Activated gamma-delta T cell treated with anti-CD3 and anti-CD28 coated beads, Interleukin-2, amount 50 U/mL, for 16 hours (primary cell): Measurements from ENCODE around the gene CPNE1.
"Not testable (repeated sequence)": the region's sequence is repeated elsewhere in the genome, so short reads cannot be mapped to it uniquely, and the experiment has no call there.

Experiments used
- DNase-seq: peaks from one replicate; pipeline ENCODE4 v3.0.0-alpha.2; 2020; ENCODE audit warnings: low read depth

Gene CPNE1

DNA sequence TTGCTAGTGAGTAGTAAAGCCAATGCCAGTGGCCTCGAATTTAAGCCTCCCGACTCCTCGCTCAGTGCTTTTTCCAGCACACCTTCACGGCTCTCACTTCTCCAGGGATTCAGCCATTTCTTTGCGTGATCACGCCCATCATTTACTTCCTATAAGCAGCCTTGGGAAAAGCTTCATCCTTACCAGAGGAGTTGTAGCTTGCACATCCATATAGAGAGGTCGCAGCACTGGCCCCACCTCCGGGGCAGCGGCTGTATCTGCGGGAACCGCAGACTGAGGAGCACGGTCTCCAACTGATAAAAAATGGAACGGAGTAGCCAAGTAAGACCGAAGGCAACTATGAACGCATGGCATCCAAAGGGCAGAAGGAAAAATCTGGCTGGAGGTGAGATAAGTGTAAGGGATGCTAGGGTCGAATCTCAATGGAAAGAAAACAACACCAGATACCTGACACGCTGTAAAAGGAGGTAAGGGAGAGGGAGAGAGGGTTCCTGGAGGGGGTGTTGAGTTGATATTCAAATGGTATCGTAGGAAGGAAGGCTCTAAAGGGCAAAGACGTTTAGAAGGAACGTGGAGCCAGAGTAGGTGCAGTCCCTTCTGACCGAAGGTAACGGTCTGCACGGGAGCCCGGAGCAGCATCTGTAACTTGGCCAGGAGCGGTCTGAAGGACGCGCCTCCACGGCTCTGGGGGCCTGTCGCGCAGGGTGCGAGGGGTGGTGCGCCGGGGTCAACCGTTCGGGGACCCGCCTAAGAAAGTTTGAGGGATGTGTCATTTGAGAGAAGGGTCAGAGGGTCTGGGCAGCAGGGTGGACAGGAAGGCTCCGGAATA is 33.8 kb upstream of the CPNE1 start:
- DNase-seq = no peak

DNA sequence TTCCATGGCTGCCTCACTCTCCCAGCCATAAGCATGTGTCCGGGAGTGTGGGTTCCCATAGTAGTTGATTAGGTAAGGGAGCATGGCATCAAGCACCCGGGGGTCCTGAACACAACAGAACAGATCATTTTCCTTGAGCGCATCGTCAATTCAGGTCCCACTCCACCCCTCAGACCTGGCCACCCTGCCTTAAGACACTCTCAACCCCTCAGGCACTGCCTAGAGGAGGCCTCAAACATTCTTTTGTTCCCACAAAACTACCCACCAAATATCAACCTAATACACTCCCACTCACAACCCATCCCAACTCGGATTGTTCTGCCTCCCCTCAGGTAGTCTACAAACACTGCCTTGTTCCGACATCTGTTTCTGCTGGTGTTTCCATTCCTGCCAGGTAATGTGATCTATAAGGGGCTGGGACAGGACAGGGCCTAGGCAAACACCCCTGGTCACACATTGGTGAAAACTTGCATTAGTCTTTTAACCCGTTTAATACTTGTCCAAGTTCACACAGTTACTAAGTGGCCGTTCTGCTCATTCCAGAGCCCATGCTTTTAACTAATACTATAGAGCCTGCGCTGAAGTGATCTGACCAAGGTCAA is 33.1 kb upstream of the CPNE1 start:
- DNase-seq = no peak

DNA sequence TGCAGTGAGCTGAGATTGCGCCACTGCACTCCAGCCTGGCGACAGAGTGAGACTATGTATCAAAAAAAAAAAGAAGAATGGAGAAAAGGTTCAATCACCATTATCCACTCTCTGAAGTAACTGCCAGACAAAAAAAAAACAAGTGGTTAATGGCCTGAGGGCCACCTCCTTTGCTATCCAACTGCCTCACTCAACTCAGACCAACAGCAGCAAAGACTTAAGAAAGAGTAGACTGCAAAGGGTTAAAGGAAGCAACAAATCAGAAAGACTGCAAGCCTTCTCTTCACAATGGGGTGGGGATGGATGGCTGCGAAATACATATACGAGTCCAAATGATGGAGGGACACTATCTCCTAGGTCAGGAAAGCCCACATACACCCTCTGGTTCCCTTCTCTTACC is 31.3 kb upstream of the CPNE1 start:
- DNase-seq = no peak

DNA sequence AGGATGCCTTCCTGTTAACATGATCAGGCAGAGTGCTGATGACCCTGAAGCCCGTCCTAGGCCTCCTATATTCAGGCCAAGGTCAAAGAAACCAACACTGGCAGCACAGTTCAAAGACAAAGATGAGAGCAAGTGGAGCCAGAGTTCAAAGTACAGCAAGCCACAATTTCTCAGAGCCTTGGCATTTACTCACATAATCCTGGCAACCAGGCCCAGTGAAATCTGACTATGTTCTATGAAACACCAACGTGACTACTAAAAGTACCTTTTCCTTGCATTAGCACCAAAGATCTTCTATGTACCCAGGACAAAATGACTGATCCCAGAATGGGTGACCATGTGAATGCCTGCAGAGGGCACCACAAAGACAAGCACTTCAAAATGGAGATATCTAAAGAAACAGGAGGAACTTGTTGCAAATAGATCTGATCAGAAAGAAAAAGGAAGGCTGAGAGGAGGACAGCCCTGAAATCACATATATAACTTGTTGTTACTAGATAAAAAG is 30.6 kb upstream of the CPNE1 start:
- no peak for DNase-seq

DNA sequence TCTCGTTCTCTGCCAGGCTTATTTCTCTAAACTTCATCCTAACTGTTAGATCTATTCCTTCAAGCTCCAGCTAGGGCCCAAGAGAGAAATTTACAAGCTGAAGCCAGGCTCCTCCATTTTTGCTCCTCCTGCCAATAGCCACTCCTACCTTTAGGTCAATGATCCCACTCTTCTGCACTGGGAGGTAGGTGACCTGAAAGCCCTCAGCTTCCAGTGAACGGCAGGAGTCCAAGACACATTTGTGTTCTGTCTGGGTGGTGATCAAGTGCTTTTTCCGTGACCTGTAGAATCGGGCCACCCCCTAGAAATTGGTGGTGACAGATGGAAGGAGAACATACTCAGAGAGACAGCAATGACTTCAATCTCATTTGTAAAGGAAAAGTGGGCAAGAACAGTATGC is 25.6 kb upstream of the CPNE1 start:
- DNase-seq = no peak

DNA sequence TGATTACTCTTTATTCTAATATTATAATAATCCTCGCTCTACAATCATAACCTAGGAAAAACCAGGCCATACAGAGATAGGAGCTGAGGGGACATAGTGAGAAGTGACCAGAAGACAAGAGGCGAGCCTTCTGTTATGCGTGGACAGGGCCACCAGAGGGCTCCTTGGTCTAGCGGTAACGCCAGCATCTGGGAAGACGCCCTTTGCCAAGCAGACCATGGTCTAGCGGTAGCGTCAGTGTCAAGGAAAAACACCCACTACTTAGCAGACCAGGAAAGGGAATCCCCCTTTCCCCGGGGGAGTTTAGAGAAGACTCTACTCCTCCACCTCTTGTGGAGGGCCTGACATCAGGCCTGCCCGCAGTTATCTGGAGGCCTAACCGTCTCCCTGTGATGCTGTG is 22.2 kb upstream of the CPNE1 start:
- DNase-seq = not testable (repeated sequence)

DNA sequence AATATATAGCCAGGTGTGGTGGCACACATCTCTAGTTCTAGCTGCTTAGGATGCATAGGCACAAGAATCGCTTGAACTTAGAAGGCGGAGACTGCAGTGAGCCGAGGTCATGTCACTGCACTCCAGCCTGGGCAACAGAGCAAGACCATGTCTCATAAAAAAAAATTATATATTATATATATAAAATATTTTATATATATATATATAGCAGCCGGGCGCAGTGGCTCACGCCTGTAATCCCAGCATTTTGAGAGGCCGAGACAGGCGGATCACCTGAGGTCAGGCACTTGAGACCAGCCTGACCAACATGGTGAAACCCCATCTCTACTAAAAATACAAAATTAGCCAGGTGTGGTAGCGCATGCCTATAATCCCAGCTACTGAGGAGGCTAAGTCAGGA is 20.7 kb upstream of the CPNE1 start:
- not testable (repeated sequence) for DNase-seq

DNA sequence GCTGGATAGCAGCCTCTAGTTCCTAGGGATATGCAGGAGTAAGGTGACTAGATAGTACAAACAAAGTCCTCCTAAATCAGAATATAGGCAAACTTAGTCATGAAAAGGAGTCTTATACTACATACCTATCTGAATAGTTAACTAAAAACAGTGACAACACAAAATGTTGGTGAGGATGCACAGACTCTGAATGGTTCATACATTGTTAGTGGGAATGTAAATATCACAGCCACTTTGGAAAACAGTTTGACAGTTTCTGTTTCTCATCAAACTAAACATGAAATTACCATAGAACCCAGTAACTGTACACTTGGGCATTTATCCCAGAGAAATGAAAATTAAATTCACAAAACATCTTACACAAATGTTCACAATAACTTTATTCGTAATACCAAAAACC is 17.3 kb upstream of the CPNE1 start:
- no peak for DNase-seq

DNA sequence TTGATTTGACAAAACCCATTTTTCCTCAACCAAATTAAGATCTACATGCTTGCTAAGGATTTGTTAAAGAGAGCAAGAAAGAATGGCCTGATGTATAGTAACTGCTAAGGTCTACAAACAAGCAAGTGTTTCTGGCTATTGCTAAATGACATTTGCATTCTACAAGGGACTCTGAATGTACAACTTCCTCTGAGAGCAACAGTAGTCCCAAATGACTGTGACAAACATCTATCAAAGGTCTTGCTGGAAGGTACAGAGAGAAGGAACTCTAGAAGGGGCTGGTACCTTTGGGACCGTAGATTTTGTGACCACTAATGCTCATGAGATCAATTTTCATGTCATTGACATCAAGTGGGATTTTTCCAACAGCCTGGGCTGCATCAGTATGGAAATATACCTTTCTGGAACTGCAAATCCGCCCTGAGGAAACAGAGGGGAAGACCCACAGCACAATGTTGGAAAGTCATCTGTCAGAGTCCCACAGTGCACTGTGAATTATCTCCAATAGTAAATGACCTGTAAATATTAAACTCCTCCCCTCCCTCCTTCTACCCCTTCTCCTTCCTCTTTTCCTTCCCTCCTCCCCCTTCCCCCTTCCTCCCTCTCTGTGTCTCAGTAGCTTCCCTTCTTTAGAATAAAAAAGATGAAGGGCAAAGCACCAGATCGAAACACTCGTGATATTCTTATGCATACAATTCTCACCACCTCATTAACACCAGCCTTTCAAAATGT is 15.9 kb upstream of the CPNE1 start:
- no peak for DNase-seq

DNA sequence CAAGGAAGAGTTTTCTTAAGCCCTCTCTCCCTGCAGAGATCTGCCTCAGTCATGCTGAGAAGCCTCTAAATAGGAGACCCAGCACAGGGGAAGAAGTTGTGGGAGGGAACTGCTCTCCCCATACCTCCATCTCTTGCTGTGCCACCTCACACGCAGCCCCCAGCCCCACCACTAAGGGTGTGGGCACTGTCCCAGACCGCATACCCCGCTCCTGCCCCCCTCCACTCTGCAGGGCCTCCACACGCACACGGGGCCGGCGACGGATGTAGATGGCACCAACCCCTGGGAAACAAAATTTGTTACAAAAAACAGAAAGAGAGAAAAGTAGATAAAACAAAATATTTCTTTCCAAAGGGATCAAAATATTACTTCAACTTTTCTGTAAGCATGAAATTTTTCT is 10.2 kb upstream of the CPNE1 start:
- DNase-seq = no peak

DNA sequence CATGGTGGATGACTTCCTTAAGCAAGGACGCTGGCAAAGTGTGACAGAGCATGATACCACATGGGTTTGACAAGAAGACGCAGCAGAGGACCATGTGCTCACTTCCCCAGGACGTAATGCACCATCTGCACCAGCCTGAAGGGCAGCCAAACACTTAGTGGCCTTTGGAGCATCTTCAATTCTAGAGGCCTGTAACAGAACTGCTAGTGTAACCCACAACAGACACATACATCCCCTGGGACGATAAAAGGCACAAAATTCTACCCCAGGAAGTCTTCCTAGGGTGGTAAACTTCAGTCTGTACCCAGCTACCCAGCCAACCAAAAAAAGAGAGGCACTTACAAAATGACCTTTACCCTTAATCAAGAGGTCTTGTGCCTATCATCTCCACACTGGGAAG is 9.2 kb upstream of the CPNE1 start:
- DNase-seq = no peak

DNA sequence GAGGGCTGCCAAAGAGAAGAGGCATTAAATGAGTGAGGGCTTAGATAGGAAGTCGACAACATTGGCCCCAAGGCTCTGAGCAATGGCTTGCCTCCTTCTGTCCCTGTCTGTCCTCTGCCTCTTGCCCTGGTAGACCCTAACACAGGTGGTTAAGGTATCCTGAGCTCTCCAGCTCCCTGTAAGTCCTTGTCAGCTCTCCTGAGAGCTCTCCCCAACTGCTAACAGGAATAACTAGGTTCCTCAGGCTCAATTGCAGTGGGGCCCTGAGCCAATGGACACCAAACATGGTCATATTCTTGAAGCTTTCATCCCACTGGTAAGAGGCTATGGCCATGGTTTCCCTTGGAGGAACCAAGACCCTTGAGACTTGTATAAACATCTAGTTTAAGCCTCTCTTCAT is 5.0 kb upstream of the CPNE1 start:
- no peak for DNase-seq

DNA sequence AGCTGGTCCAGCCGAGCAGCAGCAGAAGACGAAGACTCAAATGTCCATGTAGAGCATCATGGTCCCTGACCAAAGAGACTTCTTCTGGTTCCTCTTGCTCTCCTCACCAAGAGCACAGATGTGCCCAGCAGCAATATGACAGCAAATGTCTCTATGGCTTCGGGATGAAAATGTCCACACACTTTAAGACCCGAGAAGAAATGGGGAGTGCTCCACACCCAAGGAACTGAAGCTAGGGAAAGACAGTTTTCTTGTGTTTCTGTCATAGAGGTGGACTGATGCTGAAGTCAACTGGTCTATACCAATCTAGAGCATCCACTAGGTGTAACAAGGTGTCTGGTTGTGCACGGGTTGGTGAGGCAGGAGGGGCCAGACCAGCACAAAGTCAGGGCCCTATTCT is 4.5 kb upstream of the CPNE1 start:
- DNase-seq = no peak

DNA sequence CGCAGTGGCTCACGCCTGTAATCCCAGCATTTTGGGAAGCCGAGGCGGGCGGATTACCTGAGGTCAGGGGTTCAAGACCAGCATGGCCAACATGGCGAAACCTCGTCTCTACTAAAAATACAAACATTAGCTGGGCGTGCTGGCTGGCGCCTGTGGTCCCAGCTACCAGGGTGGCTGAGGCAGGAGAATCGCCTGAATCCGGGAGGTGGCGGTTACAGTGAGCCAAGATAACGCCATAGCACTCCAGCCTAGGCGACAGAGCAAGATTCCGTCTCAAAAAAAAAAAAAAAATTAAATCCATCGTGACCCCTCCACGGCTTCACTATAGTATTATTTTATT is 1.2 kb upstream of the CPNE1 start:
- no peak for DNase-seq

DNA sequence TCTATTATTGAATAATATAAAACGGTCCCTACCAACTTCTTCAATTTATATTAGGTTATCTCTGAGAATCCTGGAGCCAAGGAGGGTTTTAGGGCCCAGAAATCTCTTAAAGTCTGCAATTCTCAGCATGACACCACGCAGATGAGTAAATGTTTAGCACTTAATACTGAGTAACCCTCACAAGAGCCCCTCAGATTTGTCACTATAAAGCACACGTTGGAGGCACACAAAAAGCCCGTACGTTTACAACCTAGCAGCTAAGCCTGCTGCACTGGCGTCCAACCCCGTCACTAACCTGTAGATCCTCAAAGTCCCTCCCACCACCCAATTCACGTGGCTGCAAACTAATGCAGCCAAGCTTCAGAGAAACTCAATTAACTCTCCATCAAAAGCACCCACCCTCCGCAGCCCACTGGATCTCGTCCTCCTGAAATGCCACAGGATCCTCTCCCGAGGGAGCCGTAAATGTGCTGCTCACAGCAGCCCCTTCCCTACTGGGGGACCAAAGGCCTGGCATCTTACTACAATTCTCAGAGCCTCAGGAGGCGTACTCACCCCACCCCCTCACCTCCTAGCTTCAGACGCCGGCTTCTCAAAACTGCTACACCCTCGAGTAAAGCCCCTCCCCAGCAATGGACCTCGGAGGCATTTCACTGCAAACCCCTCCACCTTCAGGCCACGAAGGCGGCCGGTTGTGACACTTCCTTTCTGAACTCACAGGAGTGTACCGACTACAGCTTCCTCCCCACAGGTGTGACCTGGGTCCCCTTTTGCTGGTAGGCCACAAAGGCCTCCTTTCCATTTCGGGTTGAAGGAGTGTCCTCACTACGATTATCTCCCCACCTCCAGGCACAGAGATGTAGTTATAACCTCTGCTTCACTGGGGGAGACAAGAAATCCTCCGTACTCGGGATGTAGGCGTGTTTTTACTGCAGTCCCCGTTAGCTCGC is 909 bp downstream of the CPNE1 start:
- peak; percentile 57 for DNase-seq

DNA sequence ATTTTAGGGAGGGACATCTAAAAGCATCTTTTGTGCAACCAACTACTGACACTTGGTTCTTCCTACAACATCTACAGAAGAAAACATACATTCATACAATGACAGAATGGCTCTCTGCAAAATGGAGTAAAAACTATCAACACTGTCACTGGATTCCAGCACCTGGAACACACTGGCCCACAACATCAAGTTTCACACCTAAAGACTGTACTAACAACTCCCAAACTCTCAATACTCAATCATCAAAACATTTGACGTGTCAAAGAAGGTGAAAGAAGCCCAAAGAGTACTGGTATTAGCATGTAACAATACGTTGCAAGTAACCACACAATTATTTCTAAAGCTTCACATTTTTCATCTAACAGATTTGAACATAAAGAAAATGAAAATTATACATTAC is 2.1 kb downstream of the CPNE1 start:
- DNase-seq = no peak

DNA sequence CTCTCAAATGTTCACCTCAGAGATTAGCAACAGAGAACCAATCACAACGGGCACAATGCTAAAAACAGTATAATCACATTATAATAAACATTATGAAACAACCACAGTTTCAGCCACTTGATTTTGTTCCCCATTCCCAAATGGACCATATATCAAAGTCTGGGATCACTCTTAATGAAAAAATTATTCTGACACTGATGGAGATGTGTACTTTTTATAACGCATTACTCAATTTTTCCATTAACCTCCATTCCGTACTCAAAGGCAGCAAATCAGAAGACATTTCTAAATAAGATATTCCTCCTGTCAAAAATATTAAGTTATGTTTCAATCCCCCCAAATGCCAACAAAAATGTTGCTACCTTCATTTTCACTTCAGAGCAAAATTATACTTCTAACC is 2.8 kb downstream of the CPNE1 start:
- DNase-seq = no peak

DNA sequence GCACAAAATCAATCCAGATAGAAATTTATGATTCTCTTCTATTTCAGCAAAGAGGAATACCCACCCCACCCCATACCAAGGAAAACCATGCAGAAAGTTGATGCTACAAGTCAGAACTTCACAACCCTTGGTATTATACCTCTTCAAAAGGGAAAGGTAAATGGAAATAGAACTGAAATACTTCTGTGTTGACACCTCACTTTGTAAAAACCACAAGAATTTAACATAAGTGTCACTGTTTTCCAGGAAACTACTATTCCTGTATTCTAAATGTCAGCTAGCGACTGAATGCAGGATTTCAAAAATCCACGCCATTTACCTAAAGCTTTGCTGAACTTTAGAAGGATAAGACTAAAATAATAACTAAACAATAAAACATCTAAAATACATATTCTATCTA is 3.6 kb downstream of the CPNE1 start:
- DNase-seq = no peak

DNA sequence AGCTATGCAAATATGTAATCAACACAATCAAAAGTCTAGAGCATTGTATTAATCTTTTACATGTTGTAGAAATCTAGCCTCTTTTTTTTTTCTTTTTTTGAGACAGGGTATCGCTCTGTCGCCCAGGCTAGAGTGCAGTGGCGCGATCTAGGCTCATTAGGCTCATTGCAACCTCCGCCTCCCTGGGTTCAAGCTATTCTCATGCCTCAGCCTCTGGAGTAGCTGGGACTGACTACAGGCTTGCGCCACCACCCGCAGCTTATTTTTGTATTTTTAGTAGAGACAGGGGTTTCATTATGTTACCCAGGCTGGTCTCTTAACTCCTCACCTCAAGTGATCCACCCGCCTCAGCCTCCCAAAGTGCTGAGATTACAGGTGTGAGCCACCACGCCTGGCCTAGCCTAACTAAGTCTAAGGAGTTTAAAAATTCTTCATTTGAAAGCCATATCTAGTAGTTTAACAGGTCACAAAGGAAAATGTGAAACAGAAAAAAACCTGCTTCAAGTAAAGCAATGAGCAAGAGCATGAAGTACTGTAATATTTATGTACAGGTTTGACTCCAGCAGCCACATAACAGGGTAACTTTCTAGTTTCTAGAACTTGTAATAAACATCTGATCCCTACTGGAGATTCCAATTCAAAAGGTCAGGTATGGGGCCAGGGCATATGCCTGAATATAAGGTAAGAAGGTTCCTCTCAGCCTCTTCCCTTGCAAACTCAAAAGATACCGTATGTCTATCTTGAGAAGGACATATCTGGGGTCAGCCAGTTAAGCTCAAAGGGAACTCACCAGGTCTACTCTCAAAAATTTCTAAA is 4.4 kb downstream of the CPNE1 start:
- no peak for DNase-seq

DNA sequence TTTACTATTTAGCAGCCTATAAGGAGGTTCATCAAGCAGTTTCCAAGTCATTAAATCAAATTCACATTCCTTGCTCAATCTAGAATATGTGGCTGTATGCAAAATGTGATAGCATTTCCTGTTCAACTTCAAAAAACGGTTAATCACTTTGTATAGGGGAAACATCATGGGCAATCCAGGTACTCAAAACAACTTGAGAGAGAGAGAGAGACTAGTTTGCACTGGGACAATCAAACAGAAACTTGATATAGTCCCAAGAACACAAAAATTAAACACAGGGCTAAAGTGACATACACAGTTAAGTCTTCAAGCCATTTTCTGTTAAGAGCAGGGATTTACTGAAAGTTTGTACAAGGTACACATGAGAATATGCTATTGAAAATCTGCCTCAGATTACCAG is 7.4 kb downstream of the CPNE1 start:
- DNase-seq = no peak

DNA sequence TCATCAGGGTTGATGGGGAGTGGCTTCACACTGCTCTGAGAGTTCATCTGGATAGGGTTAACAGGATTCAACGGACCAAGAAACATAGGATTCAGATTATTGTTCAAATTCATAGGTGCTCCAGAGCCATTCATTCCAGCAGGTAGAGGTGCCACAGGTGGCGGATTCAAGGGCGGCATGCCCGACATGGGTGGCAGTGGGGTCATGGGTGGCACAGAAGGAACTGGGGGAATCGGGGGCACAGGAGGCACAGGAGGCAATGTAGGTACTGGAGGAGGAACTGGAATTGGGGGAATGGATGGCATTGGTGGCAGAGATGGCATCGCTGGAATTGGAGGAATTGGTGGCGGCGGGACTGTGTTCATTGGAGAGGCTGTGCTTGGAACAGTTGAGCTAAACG is 10.3 kb downstream of the CPNE1 start:
- DNase-seq = no peak
